PC-3 (cell line): Measurements from ENCODE around the gene VEGFB. TPM values are rescaled to one million over a fixed set of nuclear protein-coding genes. Genes with fewer than 3 reads are reported as not detected.

Experiments used
- ATAC-seq: fragments of 200-7000 bp; cut with Tn5 transposase; 2 replicates; pipeline ENCODE4 v1.9.1; 2020; ENCODE audit warnings: mild to moderate bottlenecking, moderate library complexity
- BruUV-seq: library from RNA; stranded (reverse); fragments of 400-500 nt; replicated peaks from 2 replicates; lab custom pipeline; 2021; lab: Mats Ljungman, UMichigan
- CTCF ChIA-PET: fragments of 300-600 bp; sonication (Branson Sonifier 250); formaldehyde crosslinking; loops from one replicate; lab custom pipeline; 2022; ENCODE audit warnings: antibody characterized with exemption; lab: Charles Lee
- POLR2A ChIA-PET: fragments of 300-600 bp; sonication (Branson Sonifier 250); formaldehyde crosslinking; loops from one replicate; lab custom pipeline; 2022; ENCODE audit warnings: antibody characterized with exemption; ENCODE audit not compliant: unreplicated experiment; lab: Charles Lee
- DNase-seq: peaks from one replicate; pipeline ENCODE4 v3.0.0-alpha.2; 2015
- H2AFZ ChIP-seq: fragments of 300-600 bp; sonication (generic); 2 replicates; pipeline ENCODE4 v1.6.0; 2016; ENCODE audit warnings: antibody characterized with exemption, low read length
- H3F3A ChIP-seq: fragments of 300-600 bp; sonication (generic); one replicate; pipeline ENCODE4 v1.6.0; 2017; ENCODE audit warnings: antibody characterized with exemption, low read length, control low read depth, mild to moderate bottlenecking; ENCODE audit not compliant: unreplicated experiment
- H3K27ac ChIP-seq: fragments of 300-600 bp; sonication (generic); 2 replicates; pipeline ENCODE4 v1.5.1; 2016; ENCODE audit warnings: mild to moderate bottlenecking, low read length
- H3K27me3 ChIP-seq: fragments of 300-600 bp; sonication (generic); 2 replicates; pipeline ENCODE4 v1.6.1; 2016; ENCODE audit warnings: low read length, mixed read lengths
- H3K36me3 ChIP-seq: fragments of 300-600 bp; sonication (generic); 2 replicates; pipeline ENCODE4 v1.6.1; 2016; ENCODE audit warnings: low read depth, mixed run types, low read length, mixed read lengths
- H3K4me1 ChIP-seq: fragments of 300-600 bp; sonication (generic); 2 replicates; pipeline ENCODE4 v1.5.1; 2016; ENCODE audit warnings: low read length; ENCODE audit not compliant: insufficient read depth
- H3K4me2 ChIP-seq: fragments of 300-600 bp; sonication (generic); 2 replicates; pipeline ENCODE4 v1.6.0; 2016; ENCODE audit warnings: low read length
- H3K4me3 ChIP-seq: fragments of 300-600 bp; sonication (generic); 2 replicates; pipeline ENCODE4 v1.5.1; 2016; ENCODE audit warnings: mild to moderate bottlenecking, low read length, mixed read lengths
- H3K79me2 ChIP-seq: fragments of 300-600 bp; sonication (generic); 2 replicates; pipeline ENCODE4 v1.6.1; 2017; ENCODE audit warnings: low read length, mixed read lengths
- H3K9ac ChIP-seq: fragments of 300-600 bp; sonication (generic); 2 replicates; pipeline ENCODE4 v1.6.0; 2016; ENCODE audit warnings: mild to moderate bottlenecking, low read length
- H3K9me2 ChIP-seq: fragments of 300-600 bp; sonication (generic); replicated peaks from 2 replicates; pipeline ENCODE4 v1.6.1; 2016; ENCODE audit warnings: mixed run types, low read length, mixed read lengths
- H3K9me3 ChIP-seq: fragments of 300-600 bp; sonication (generic); 2 replicates; pipeline ENCODE4 v1.6.1; 2016; ENCODE audit warnings: low read length, mixed read lengths
- H4K20me1 ChIP-seq: fragments of 300-600 bp; sonication (generic); 2 replicates; pipeline ENCODE4 v1.6.1; 2016; ENCODE audit warnings: low read length, mixed read lengths
- EZH2 ChIP-seq: fragments of 300-600 bp; sonication (generic); IDR thresholded peaks from one replicate; pipeline ENCODE4 v1.6.1; 2017; ENCODE audit warnings: antibody characterized with exemption, mild to moderate bottlenecking, low read length; ENCODE audit not compliant: unreplicated experiment
- EZH2phosphoT487 ChIP-seq: fragments of 300-600 bp; sonication (generic); IDR thresholded peaks from 2 replicates; pipeline ENCODE4 v1.6.1; 2018; ENCODE audit warnings: mild to moderate bottlenecking, antibody characterized with exemption, low read length, borderline replicate concordance
- intact Hi-C: fragments of 100-400 bp; cut with micrococcal nuclease; formaldehyde crosslinking; loops from 2 replicates; pipeline ENCODE4 v1.9.0; 2023
- total RNA-seq: library from RNA; depleted of rRNA; stranded (reverse); fragments of >200 nt; gene quantifications from 2 replicates; pipeline ENCODE4 v1.2.3, GENCODE V29; 2014
- TF ChIP-seq, protein P1 (sequence below): fragments of 300-600 bp; sonication (generic); conservative IDR thresholded peaks from 2 replicates; pipeline ENCODE4 v1.5.1; 2017; ENCODE audit warnings: antibody characterized with exemption, low read depth, mild to moderate bottlenecking, low read length

The VEGFB gene
- total RNA-seq, 1 experiment from 2014 or later: 39.4 TPM

DNA sequence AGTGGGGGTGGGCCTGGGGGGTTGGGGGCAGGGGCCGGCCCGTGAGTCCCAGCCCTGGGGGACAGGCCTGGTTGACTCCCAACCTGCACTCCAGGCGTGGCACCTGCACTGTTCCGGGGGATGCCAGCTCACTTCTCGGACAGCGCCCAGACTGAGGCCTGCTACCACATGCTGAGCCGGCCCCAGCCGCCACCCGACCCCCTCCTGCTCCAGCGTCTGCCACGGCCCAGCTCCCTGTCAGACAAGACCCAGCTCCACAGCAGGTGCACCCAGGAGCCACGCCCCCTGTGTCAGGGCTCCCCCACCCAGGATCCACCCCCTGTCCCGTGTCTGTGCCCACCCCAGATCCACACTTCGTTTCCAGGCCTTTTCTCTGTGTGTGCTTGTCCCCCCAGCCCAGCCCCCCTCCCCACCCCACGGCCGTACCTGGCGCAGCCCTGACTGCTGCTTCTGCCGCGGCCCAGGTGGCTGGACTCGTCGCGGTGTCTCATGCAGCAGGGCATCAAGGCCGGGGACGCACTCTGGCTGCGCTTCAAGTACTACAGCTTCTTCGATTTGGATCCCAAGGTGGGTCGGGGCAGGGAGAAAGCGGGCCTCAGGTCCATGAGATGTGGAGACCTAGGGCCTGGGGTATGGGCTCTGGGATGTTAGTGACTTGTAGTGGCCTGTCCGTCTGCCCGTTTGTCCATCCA lies 23.1 kb upstream of the VEGFB start:
- H3K27ac ChIP-seq: no peak overlapping the region
- H4K20me1 ChIP-seq: no peaks in the 10 kb centered on the region
- no peak overlapping the region for H2AFZ ChIP-seq
- intact Hi-C loops: no loop called here
- no peaks in the 10 kb centered on the region for H3K9me3 ChIP-seq
- no TSS peak for BruUV-seq
- H3K4me2 ChIP-seq: no peak overlapping the region
- H3K9me2 ChIP-seq: no peaks in the 10 kb centered on the region
- POLR2A ChIA-PET: no interaction called here
- H3K27me3 ChIP-seq: no peaks in the 10 kb centered on the region
- CTCF ChIA-PET: interaction anchor here (0.6 kb wide), 1 partner anchor 144 kb away, joined by 4 read pairs; no protein-coding TSS in a partner anchor
- H3K9ac ChIP-seq: no peak overlapping the region
- no peak overlapping the region for H3K4me3 ChIP-seq
- DNase-seq (no peak), ATAC-seq (no peak)
- no peaks in the 10 kb centered on the region for H3K4me1 ChIP-seq
- peaks cover 2% of the 10 kb centered on the region for H3F3A ChIP-seq
- TF ChIP-seq, protein P1, sequence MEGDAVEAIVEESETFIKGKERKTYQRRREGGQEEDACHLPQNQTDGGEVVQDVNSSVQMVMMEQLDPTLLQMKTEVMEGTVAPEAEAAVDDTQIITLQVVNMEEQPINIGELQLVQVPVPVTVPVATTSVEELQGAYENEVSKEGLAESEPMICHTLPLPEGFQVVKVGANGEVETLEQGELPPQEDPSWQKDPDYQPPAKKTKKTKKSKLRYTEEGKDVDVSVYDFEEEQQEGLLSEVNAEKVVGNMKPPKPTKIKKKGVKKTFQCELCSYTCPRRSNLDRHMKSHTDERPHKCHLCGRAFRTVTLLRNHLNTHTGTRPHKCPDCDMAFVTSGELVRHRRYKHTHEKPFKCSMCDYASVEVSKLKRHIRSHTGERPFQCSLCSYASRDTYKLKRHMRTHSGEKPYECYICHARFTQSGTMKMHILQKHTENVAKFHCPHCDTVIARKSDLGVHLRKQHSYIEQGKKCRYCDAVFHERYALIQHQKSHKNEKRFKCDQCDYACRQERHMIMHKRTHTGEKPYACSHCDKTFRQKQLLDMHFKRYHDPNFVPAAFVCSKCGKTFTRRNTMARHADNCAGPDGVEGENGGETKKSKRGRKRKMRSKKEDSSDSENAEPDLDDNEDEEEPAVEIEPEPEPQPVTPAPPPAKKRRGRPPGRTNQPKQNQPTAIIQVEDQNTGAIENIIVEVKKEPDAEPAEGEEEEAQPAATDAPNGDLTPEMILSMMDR: no peak
- TF ChIP-seq EZH2 (no peak), EZH2phosphoT487 (no peak)
- peaks cover 8% of the 10 kb centered on the region; the same call in 1 of the 2 replicates for H3K36me3 ChIP-seq
- H3K79me2 ChIP-seq: no peaks in the 10 kb centered on the region

- Histone ChIP-seq H3K9me3 (no peaks in the 10 kb centered on the region), H3K36me3 (no peaks in the 10 kb centered on the region), H3K4me1 (no peaks in the 10 kb centered on the region), H3K9ac (no peak overlapping the region), H3K79me2 (no peaks in the 10 kb centered on the region), H3K27ac (no peak overlapping the region), H3K4me2 (no peak overlapping the region), H3K4me3 (no peak overlapping the region), H3K27me3 (no peaks in the 10 kb centered on the region), H3F3A (peaks cover 2% of the 10 kb centered on the region), H4K20me1 (no peaks in the 10 kb centered on the region), H3K9me2 (no peaks in the 10 kb centered on the region), H2AFZ (no peak overlapping the region)
- intact Hi-C loops: no loop called here
- ATAC-seq: no peak
- ChIA-PET CTCF (no interaction called here), POLR2A (no interaction called here)
- no peak for TF ChIP-seq EZH2phosphoT487
- TF ChIP-seq, protein P1: peak; percentile 26; the same call in 1 of the 2 replicates
- no TSS peak for BruUV-seq
- no peak for DNase-seq
Measured at GRCh38 chr11:64216879-64217278, 17.5 kb upstream of the VEGFB start.
